SK-N-SH (cell line): Measurements from ENCODE around the gene LPP. TPM values are rescaled to one million over a fixed set of nuclear protein-coding genes. Genes with fewer than 3 reads are reported as not detected.

Source experiments
- CTCF ChIA-PET: fragments of 300-600, 350-600 bp; formaldehyde crosslinking; extraction: SDS; loops from one replicate; lab custom pipeline; 2021; lab: Yijun Ruan, JAX
- POLR2A ChIA-PET: fragments of 350-600 bp; sonication (Branson Sonifier 250); formaldehyde crosslinking; extraction: SDS; loops from one replicate; lab custom pipeline; 2020; ENCODE audit warnings: antibody characterized with exemption, inconsistent platforms; lab: Yijun Ruan, JAX
- DNase-seq: peaks from one replicate; pipeline ENCODE4 v3.0.0; 2012
- H2AFZ ChIP-seq: fragments of 200-600 bp; sonication (generic); 2 replicates; pipeline ENCODE4 v1.8.1; 2016; ENCODE audit warnings: antibody characterized with exemption, mild to moderate bottlenecking, low read depth
- H3F3A ChIP-seq: fragments of 200-600 bp; sonication (generic); replicated peaks from 2 replicates; pipeline ENCODE3; 2016; ENCODE audit warnings: antibody characterized with exemption, mild to moderate bottlenecking; ENCODE audit not compliant: insufficient read depth
- H3K27ac ChIP-seq, 2 experiments: fragments of 200-500 bp in 1 of 2; fragments of 200-600 bp in 1 of 2; sonication (Bioruptor generic) in 1 of 2; sonication (generic), shearing (Covaris generic) in 1 of 2; 2 replicates each; pipeline versions ENCODE4 v1.5.1 to v1.6.1; 2014 to 2016; ENCODE audit warnings: low read depth in 2 of 2, inconsistent platforms in 1 of 2, low read length in 1 of 2, mild to moderate bottlenecking in 1 of 2, mixed read lengths in 1 of 2
- H3K27me3 ChIP-seq: fragments of 200-600 bp; sonication (generic), shearing (Covaris generic); 2 replicates; pipeline ENCODE4 v1.6.1; 2016; ENCODE audit warnings: mixed run types; ENCODE audit not compliant: insufficient read depth
- H3K36me3 ChIP-seq, 2 experiments: fragments of 200-500 bp in 1 of 2; fragments of 200-600 bp in 1 of 2; sonication (Bioruptor generic) in 1 of 2; sonication (generic) in 1 of 2; replicated peaks in 1 of 2; 2 replicates each; pipeline versions ENCODE3 to v1.5.1; 2014 to 2016; ENCODE audit warnings: low read length in 1 of 2, mild to moderate bottlenecking in 1 of 2; ENCODE audit not compliant: insufficient read depth in 2 of 2, control insufficient read depth in 1 of 2
- H3K4me1 ChIP-seq, 2 experiments: fragments of 200-500 bp in 1 of 2; fragments of 200-600 bp in 1 of 2; sonication (Bioruptor generic) in 1 of 2; sonication (generic), shearing (Covaris generic) in 1 of 2; 2 replicates each; pipeline versions ENCODE4 v1.5.1 to v1.6.1; 2014 to 2016; ENCODE audit warnings: low read depth in 1 of 2, low read length in 1 of 2, mixed run types in 1 of 2; ENCODE audit not compliant: insufficient read depth in 2 of 2, control insufficient read depth in 1 of 2
- H3K4me2 ChIP-seq: fragments of 200-600 bp; sonication (generic), shearing (Covaris generic); 2 replicates; pipeline ENCODE4 v1.6.1; 2017; ENCODE audit warnings: mixed run types
- H3K4me3 ChIP-seq, 2 experiments: fragments of 200-500 bp in 1 of 2; fragments of 200-600 bp in 1 of 2; sonication (Bioruptor generic) in 1 of 2; sonication (generic), shearing (Covaris generic) in 1 of 2; 2 replicates each; pipeline versions ENCODE4 v1.5.1 to v1.8.1; 2014 to 2016; ENCODE audit warnings: low read depth in 2 of 2, inconsistent platforms in 1 of 2, low read length in 1 of 2, mild to moderate bottlenecking in 1 of 2, mixed read lengths in 1 of 2, moderate library complexity in 1 of 2
- H3K79me2 ChIP-seq: fragments of 200-600 bp; sonication (generic); 2 replicates; pipeline ENCODE4 v1.8.1; 2017; ENCODE audit warnings: mild to moderate bottlenecking; ENCODE audit not compliant: insufficient read depth
- H3K9ac ChIP-seq: fragments of 200-600 bp; sonication (generic); 2 replicates; pipeline ENCODE4 v1.6.1; 2017; ENCODE audit warnings: mixed run types
- H3K9me2 ChIP-seq: fragments of 200-600 bp; sonication (generic); 2 replicates; pipeline ENCODE4 v1.6.1; 2017; ENCODE audit warnings: mixed run types
- H3K9me3 ChIP-seq: fragments of 200-600 bp; sonication (generic); 2 replicates; pipeline ENCODE4 v1.6.1; 2017; ENCODE audit warnings: mixed run types, mild to moderate bottlenecking, moderate library complexity
- H4K20me1 ChIP-seq: fragments of 200-600 bp; sonication (generic); 2 replicates; pipeline ENCODE4 v1.6.1; 2017; ENCODE audit warnings: mild to moderate bottlenecking, mixed run types; ENCODE audit not compliant: insufficient read depth
- CHD2 ChIP-seq: fragments of 150-350 bp; IDR thresholded peaks from 2 replicates; pipeline ENCODE4 v1.6.1; 2018; ENCODE audit warnings: low read length; ENCODE audit not compliant: partially characterized antibody
- CTCF ChIP-seq: fragments of 200-600 bp; sonication (generic); IDR thresholded peaks from 2 replicates; pipeline ENCODE4 v1.6.1; 2017; ENCODE audit warnings: antibody characterized with exemption, mild to moderate bottlenecking, moderate library complexity
- ELF1 ChIP-seq: IDR thresholded peaks from 2 replicates; pipeline ENCODE4 v1.4.0; 2012
- EP300 ChIP-seq, 2 experiments: IDR thresholded peaks; 2 replicates each; pipeline versions ENCODE4 v1.4.0 to v1.6.1; 2012; ENCODE audit warnings: borderline replicate concordance in 1 of 2, low read depth in 1 of 2, low read length in 1 of 2
- FOXJ3 ChIP-seq: sonication (generic); formaldehyde crosslinking; IDR thresholded peaks from 2 replicates; pipeline ENCODE4 v1.5.1; 2020; ENCODE audit warnings: mild to moderate bottlenecking, missing genetic modification reagents
- FOXM1 ChIP-seq: IDR thresholded peaks from 2 replicates; pipeline ENCODE4 v1.4.0; 2012; ENCODE audit warnings: low read depth, mild to moderate bottlenecking
- IRF3 ChIP-seq: fragments of 150-350 bp; IDR thresholded peaks from 2 replicates; pipeline ENCODE4 v1.6.1; 2016; ENCODE audit warnings: mild to moderate bottlenecking, low read depth, low read length
- JUND ChIP-seq: IDR thresholded peaks from 2 replicates; pipeline ENCODE4 v1.4.0; 2012
- MAX ChIP-seq: IDR thresholded peaks from 2 replicates; pipeline ENCODE4 v1.4.0; 2012; ENCODE audit warnings: low read depth
- RAD21 ChIP-seq: IDR thresholded peaks from 2 replicates; pipeline ENCODE4 v1.6.1; 2012; ENCODE audit warnings: mild to moderate bottlenecking, low read length
- REST ChIP-seq: IDR thresholded peaks from 2 replicates; pipeline ENCODE4 v1.6.1; 2012; ENCODE audit warnings: mild to moderate bottlenecking, low read depth, low read length, moderate library complexity
- RFX5 ChIP-seq: IDR thresholded peaks from 2 replicates; pipeline ENCODE4 v1.6.1; 2012; ENCODE audit warnings: mild to moderate bottlenecking, improper control_type of control experiment, low read length
- RXRA ChIP-seq: IDR thresholded peaks from 2 replicates; pipeline ENCODE4 v1.4.0; 2012; ENCODE audit warnings: low read depth, mild to moderate bottlenecking, borderline replicate concordance
- SIN3A ChIP-seq: IDR thresholded peaks from 2 replicates; pipeline ENCODE4 v1.6.1; 2012; ENCODE audit warnings: low read depth, mild to moderate bottlenecking, low read length, moderate library complexity, borderline replicate concordance
- YY1 ChIP-seq: IDR thresholded peaks from 2 replicates; pipeline ENCODE4 v1.4.0; 2012; ENCODE audit warnings: low read depth, mild to moderate bottlenecking
- WGBS: methylation state at CpG from one replicate; pipeline ENCODE4 v1.1.6; 2017; ENCODE audit warnings: low lambda C conversion rate; 5-methylcytosine and 5-hydroxymethylcytosine counted together
- polyA plus RNA-seq, 3 experiments: library from polyadenylated mRNA; depleted of rRNA; stranded (reverse); fragments of >200 nt; gene quantifications; 2 replicates each; pipeline ENCODE4 v1.2.3, GENCODE V29; 2012

Gene LPP
- polyA plus RNA-seq, 1 of the 3 experiments (the other 2 are of a cell fraction): 6.6 TPM

GRCh38 chr3:188749830-188750229 is 595.9 kb downstream of the LPP start:
- no peaks in the 10 kb centered on the region for H3K9me2 ChIP-seq
- H3K27me3 ChIP-seq: no peaks in the 10 kb centered on the region
- no peak overlapping the region for H3K4me2 ChIP-seq
- no peaks in the 10 kb centered on the region for H4K20me1 ChIP-seq
- CTCF ChIA-PET: interaction anchor here (1.1 kb wide), 1 partner anchor 12 kb away, joined by 3 read pairs; no protein-coding TSS in a partner anchor
- no peak overlapping the region for H3K27ac ChIP-seq
- H3K9ac ChIP-seq: no peak overlapping the region
- H3K4me1 ChIP-seq: no peaks in the 10 kb centered on the region
- DNase-seq: no peak
- peaks cover 0 to 6% of the 10 kb centered on the region in 2 experiments for H3K36me3 ChIP-seq
- H3K4me3 ChIP-seq: no peak overlapping the region
- no peak overlapping the region for H2AFZ ChIP-seq
- no peak for TF ChIP-seq EP300 (IDR thresholded peaks at IDR 0.05; ENCODE audit: borderline replicate concordance in 1 of 2, low read depth in 1 of 2, low read length in 1 of 2)
- TF ChIP-seq IRF3: no peak
- no peak for TF ChIP-seq RFX5
- TF ChIP-seq FOXJ3 (CRISPR knock-in tag): no peak
- TF ChIP-seq YY1: no peak
- TF ChIP-seq JUND: no peak
- no peak for TF ChIP-seq CHD2
- TF ChIP-seq ELF1: no peak
- TF ChIP-seq RXRA: no peak
- TF ChIP-seq FOXM1: no peak
- TF ChIP-seq MAX: no peak
- no peak for TF ChIP-seq CTCF
- no peak for TF ChIP-seq REST
- TF ChIP-seq RAD21: no peak
- no peak for TF ChIP-seq SIN3A
- peaks cover 5% of the 10 kb centered on the region; the same call in 1 of the 2 replicates for H3K79me2 ChIP-seq
- H3F3A ChIP-seq: no peaks in the 10 kb centered on the region
- H3K9me3 ChIP-seq: no peaks in the 10 kb centered on the region
- WGBS: 80% methylated on average over 4 of the region's 4 CpGs
- POLR2A ChIA-PET: no interaction called here
